ENCODE measurements around the gene OPRL1. TPM values are rescaled to one million over a fixed set of nuclear protein-coding genes. Genes with fewer than 3 reads are reported as not detected.

OPRL1 gene
- total RNA-seq, 1 donor from 2014 or later = 0.06 TPM

DNA sequence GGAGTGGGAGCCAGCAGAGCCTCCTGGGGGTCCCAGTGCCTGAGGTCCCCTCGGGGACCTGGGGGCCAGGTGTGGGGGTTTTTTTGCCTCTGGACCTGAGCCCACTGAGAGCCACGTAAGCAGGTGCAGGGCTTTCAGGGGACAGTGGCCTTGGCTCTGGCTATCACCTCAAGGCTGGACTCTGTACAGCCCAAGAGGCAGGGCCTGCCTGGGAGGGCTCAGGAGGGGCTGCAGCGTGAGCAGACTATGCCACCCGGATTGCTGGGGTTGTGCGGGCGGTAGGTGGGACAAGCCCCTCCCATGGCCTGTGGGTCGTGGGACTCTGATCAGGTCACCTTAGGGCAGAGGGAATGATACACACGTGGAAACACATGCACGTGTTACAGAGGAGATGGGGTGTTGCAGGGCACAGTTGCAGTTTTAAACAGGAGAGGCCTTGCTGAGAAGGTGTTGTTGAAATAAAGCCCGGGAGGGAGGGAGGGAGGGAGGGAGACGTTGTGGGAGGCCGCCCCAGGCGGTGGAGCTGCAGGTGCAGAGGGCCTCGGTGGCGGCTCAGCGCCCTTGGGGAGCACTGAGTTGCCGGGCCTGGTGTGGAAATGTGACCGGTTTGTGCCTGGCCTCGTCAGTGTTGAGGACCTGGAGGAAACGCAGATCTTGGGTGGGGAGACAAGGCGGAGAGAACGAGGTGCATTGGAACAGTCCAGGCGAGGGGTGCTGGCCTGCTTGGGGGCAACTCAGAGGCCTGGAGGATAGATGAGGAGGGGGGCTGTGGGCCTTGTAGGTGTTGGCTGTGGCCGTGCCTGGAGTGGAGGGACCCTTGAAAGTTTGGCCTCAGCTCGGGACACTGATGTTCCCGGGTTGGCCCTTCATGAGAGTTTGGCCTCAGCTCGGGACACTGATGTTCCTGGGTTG lies 14.6 kb upstream of the OPRL1 start:
- no peak for DNase-seq (ENCODE audit: low read depth)
- no peak overlapping the region for H3K4me3 ChIP-seq (ENCODE audit: low read depth, low read length)
- TF ChIP-seq, protein P1, sequence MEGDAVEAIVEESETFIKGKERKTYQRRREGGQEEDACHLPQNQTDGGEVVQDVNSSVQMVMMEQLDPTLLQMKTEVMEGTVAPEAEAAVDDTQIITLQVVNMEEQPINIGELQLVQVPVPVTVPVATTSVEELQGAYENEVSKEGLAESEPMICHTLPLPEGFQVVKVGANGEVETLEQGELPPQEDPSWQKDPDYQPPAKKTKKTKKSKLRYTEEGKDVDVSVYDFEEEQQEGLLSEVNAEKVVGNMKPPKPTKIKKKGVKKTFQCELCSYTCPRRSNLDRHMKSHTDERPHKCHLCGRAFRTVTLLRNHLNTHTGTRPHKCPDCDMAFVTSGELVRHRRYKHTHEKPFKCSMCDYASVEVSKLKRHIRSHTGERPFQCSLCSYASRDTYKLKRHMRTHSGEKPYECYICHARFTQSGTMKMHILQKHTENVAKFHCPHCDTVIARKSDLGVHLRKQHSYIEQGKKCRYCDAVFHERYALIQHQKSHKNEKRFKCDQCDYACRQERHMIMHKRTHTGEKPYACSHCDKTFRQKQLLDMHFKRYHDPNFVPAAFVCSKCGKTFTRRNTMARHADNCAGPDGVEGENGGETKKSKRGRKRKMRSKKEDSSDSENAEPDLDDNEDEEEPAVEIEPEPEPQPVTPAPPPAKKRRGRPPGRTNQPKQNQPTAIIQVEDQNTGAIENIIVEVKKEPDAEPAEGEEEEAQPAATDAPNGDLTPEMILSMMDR (conservative IDR thresholded peaks at IDR 0.05; ENCODE audit: low read depth, low read length) = no peak

DNA sequence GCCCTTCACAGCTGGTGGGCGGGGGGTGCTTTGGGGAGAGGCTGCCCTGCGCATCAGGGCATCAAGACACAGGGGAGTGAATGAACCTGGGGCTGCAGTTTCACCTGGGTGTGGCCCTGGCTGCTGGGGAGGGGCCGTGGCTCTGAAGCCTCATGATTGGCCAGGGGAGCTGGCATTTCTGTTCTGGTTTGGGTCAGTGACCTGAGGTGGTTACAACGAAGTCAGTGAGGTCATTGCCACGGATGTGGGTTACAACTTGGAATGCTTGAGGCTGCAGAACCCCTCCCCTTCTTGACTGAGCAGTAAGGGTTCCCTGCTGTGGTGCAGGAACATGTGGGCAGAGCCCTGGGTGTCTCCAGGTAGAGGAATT lies 13.9 kb upstream of the OPRL1 start:
- H3K4me3 ChIP-seq (ENCODE audit: low read depth, low read length) = no peak overlapping the region
- DNase-seq (ENCODE audit: low read depth) = peak; percentile 49
- TF ChIP-seq, protein P1 (conservative IDR thresholded peaks at IDR 0.05; ENCODE audit: low read depth, low read length) = no peak

DNA sequence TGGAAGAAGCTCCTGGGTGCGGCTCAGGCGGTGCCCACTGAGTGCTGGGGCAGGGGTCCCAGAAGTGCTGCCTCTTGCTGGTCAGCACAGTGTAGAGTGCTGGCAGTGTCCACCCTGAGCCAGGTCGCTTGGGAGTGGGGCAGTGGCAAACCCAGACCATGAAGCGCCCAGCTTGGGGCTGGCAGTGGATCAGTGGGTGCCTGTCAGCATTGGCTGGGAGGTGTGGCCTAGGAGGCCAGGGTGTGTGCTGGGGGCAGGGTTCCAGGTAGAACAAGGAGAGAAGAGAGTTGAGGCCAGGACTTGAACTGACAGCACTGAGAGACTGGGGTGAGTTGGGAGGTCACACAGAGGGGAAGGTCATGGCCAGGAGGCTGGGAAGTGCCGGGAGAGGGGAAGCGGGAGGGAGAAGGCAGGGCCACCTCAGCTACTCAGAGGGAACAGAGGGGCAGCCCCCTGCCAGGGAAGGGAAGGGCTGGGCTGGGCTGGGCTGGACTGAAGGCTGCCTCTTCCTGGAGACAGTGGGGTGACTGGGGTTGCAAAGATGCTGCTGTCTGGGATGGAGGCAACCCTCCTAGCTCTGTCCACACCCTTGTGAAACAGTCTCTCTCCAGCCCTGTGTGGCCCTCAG lies 12.8 kb upstream of the OPRL1 start:
- TF ChIP-seq, protein P1 (conservative IDR thresholded peaks at IDR 0.05; ENCODE audit: low read depth, low read length) = no peak

DNA sequence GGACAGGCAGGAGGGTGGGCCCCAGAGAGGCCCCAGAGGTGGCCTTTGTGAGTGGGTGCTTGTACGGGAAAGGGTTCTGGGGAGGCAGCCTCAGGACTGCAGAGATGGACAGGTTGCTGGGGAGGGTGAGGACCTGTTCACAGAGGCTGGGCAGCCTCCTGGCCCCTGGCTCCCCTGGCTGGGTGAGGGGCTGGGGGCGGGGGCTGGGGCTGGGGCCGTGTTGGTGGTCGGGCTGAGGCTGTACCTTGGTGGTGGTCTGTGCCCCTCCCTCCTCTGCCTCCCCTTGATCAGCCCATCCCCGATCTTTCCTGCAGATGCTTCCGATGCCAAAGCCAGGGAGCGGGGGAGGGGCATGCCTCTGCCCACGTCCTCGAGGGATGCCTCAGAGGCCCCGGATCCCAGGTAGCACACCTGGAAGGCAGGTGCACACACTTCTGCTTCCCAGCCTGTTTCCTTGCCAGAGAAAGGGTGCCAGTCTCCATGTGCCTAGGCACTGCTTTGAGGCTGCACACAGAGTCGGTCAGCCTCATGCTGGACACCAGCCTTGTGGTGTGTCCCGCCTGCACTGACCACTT lies 12.1 kb upstream of the OPRL1 start:
- TF ChIP-seq, protein P1 (conservative IDR thresholded peaks at IDR 0.05; ENCODE audit: low read depth, low read length) = no peak

More for the DNA sequence above, 12.8 kb upstream of the OPRL1 start:
- H3K4me3 ChIP-seq (ENCODE audit: low read depth, low read length) = no peak overlapping the region
- DNase-seq (ENCODE audit: low read depth) = no peak

DNA sequence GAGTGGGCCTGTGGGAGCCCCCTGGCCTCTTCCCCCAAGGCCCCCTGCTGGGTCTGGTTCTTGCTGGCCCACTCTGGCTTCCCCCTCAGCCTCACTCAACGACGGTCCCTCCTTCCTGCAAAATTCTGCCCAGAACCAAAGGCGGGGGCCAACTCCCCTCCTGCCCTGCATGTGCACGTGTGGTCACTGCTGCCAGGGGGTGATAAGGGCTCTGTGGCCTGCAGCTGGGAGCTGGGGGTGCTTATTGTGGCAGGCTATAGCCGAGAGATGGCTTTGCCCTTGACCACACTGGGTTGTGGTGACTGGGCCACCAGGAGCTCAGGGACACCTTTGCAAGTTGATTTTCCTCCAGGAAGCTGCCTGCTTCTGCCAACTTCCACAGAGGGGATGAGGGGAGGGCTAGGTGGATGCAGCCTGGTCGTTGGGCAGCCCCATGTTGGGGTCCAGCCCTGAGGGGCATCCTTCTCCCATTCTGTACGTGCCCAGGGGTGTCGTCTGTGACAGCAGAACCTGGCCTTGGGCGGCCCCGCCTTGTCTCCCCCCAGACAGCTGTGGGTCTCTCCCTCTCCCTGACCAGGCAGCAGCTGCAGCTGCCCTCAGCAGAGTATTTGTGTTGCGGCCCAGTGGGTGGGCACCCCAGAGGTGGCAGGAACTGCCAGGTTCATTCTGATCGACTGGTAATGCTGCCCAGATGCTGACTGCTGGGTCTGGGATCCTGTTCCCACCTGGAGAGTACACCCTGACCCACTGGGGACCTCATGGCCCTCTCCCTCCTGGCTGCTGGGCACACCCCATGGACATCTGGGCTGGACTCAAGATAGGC lies 11.3 kb upstream of the OPRL1 start:
- no peak overlapping the region for H3K4me3 ChIP-seq (ENCODE audit: low read depth, low read length)
- no peak for DNase-seq (ENCODE audit: low read depth)

More for the DNA sequence above, 12.1 kb upstream of the OPRL1 start:
- H3K4me3 ChIP-seq (ENCODE audit: low read depth, low read length) = no peak overlapping the region
- no peak for DNase-seq (ENCODE audit: low read depth)

DNA sequence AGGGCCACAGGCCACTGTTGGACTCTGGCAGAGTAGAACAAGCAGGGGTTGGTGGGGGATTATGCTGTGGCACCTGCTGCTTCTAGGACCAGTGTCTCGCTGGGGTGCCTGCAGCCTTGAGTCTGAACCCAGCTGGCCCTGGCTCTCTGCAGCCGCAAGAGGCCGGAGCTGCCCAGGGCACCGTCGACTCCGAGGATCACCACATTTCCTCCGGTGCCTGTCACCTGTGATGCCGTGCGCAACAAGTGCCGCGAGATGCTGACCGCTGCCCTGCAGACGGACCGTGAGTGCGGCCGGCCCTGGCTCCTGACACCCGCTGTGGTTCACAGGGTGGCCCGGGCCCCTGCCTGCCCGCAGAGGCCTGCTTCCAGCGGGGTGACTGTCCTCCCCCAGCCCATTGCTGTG lies 10.7 kb upstream of the OPRL1 start:
- no peak for DNase-seq (ENCODE audit: low read depth)
- TF ChIP-seq, protein P1 (conservative IDR thresholded peaks at IDR 0.05; ENCODE audit: low read depth, low read length) = no peak
- H3K4me3 ChIP-seq (ENCODE audit: low read depth, low read length) = no peak overlapping the region

More for the DNA sequence above, 11.3 kb upstream of the OPRL1 start:
- TF ChIP-seq, protein P1 (conservative IDR thresholded peaks at IDR 0.05; ENCODE audit: low read depth, low read length) = no peak

Data from epithelial cell of proximal tubule (primary cell).